ENCODE data around the gene ZFHX3. TPM values are rescaled to one million over a fixed set of nuclear protein-coding genes. Genes with fewer than 3 reads are reported as not detected.

ZFHX3 gene
- total RNA-seq, 1 experiment from 2014 or later, result 1.5 TPM

DNA sequence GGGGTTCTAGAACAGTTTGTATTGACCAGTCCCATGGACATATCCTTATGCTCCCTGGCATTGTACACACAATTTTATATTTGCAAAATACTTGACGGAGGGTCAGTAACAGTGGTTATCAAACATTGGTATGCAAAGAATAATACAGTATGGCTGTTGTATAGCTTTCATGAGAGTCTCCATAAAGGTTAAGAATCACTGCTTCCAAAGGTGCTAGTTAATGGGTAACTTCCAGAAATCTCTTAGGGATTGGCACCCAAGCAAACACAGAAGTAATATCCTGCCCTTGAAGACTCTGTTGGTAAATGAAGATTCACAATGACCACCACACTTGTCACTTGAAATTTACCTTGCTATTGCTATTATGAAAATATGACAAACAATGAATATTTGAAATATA is 239.2 kb downstream of the ZFHX3 start:
- H4K20me1 ChIP-seq (ENCODE audit: control insufficient read depth, insufficient read depth, insufficient read length), result no peaks in the 10 kb centered on the region
- no peak overlapping the region for H3K4ac ChIP-seq (ENCODE audit: low read depth, low read length)
- no peak overlapping the region for H3K23ac ChIP-seq (ENCODE audit: insufficient read length, low read depth, low read length)
- no peaks in the 10 kb centered on the region for H3K27me3 ChIP-seq (ENCODE audit: insufficient read depth, low read length)
- H4K8ac ChIP-seq (replicated peaks; ENCODE audit: insufficient read length, low read depth, low read length), result no peak overlapping the region
- H2AFZ ChIP-seq (ENCODE audit: low read length), result no peak overlapping the region
- no peak overlapping the region for H3K4me3 Mint-ChIP-seq
- H2BK12ac ChIP-seq (ENCODE audit: insufficient read length, low read depth, low read length), result no peak overlapping the region
- no peaks in the 10 kb centered on the region for H3K9me3 ChIP-seq (ENCODE audit: control insufficient read depth, low read depth, low read length)
- no CpG with 5 or more reads among the region's 1 CpG for WGBS (ENCODE audit: extremely low coverage, insufficient read length, low lambda C conversion rate)
- no peak overlapping the region for H4K91ac ChIP-seq (ENCODE audit: insufficient read length, low read depth, low read length)
- H3K27ac Mint-ChIP-seq, result no peak overlapping the region
- no peak overlapping the region for H3K14ac ChIP-seq (ENCODE audit: insufficient read depth, low read length)
- H2BK15ac ChIP-seq (ENCODE audit: low read depth, low read length), result no peak overlapping the region
- TF ChIP-seq, protein P1, sequence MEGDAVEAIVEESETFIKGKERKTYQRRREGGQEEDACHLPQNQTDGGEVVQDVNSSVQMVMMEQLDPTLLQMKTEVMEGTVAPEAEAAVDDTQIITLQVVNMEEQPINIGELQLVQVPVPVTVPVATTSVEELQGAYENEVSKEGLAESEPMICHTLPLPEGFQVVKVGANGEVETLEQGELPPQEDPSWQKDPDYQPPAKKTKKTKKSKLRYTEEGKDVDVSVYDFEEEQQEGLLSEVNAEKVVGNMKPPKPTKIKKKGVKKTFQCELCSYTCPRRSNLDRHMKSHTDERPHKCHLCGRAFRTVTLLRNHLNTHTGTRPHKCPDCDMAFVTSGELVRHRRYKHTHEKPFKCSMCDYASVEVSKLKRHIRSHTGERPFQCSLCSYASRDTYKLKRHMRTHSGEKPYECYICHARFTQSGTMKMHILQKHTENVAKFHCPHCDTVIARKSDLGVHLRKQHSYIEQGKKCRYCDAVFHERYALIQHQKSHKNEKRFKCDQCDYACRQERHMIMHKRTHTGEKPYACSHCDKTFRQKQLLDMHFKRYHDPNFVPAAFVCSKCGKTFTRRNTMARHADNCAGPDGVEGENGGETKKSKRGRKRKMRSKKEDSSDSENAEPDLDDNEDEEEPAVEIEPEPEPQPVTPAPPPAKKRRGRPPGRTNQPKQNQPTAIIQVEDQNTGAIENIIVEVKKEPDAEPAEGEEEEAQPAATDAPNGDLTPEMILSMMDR (conservative IDR thresholded peaks at IDR 0.05), result no peak
- no peak overlapping the region for H2BK20ac ChIP-seq (ENCODE audit: low read depth, low read length, poor library complexity, severe bottlenecking)
- H2BK120ac ChIP-seq (ENCODE audit: low read depth, low read length, poor library complexity, severe bottlenecking), result no peak overlapping the region
- H3K18ac ChIP-seq (ENCODE audit: insufficient read length, low read depth, low read length), result no peak overlapping the region
- no peak for DNase-seq
- H3K9ac ChIP-seq (ENCODE audit: extremely low read depth, insufficient read length, low read length), result no peak overlapping the region
- H2AK5ac ChIP-seq (ENCODE audit: insufficient read length, low read length), result no peak overlapping the region
- no peaks in the 10 kb centered on the region for H3K27me3 Mint-ChIP-seq (ENCODE audit: low read depth)
- H3T11ph ChIP-seq (ENCODE audit: low read length), result no peak overlapping the region
- H3K56ac ChIP-seq (ENCODE audit: insufficient read length, low read depth, low read length), result no peak overlapping the region
- H3K79me1 ChIP-seq (ENCODE audit: insufficient read depth, low read depth, low read length, poor library complexity, severe bottlenecking), result no peaks in the 10 kb centered on the region
- no peak overlapping the region for H3K27ac ChIP-seq (ENCODE audit: insufficient read length, low read depth, low read length)
- H3K23me2 ChIP-seq (ENCODE audit: insufficient read length, low read depth, low read length, poor library complexity, severe bottlenecking), result no peaks in the 10 kb centered on the region
- H3K4me1 Mint-ChIP-seq, result peaks cover 13 to 16% of the 10 kb centered on the region in 2 experiments
- no peaks in the 10 kb centered on the region for H3K36me3 Mint-ChIP-seq (ENCODE audit: insufficient read depth in 1 of 3, low read depth in 3 of 3)
- no peak overlapping the region for H4K5ac ChIP-seq (ENCODE audit: insufficient read length, low read depth, low read length)
- H3K4me1 ChIP-seq (ENCODE audit: insufficient read depth, low read length), result no peaks in the 10 kb centered on the region; the same call in none of the 2 replicates
- no peaks in the 10 kb centered on the region for H3K9me3 Mint-ChIP-seq
- H3K79me2 ChIP-seq (ENCODE audit: insufficient read depth, low read length), result no peaks in the 10 kb centered on the region
- H3K4me2 ChIP-seq (ENCODE audit: insufficient read depth, insufficient read length, low read length), result no peak overlapping the region
- no peak overlapping the region for H2BK5ac ChIP-seq (ENCODE audit: insufficient read length, low read length)

Data from H9 (cell line).